ENCODE data around the gene SORCS2.

GRCh38 chr4:7466904-7467303 lies 274.6 kb downstream of the SORCS2 start:
- no peak for TF ChIP-seq CTCF (conservative IDR thresholded peaks at IDR 0.05; ENCODE audit: low read depth, low read length)
- TF ChIP-seq EZH2 (IDR thresholded peaks at IDR 0.05; ENCODE audit: borderline replicate concordance, low read depth, low read length, poor library complexity, severe bottlenecking) = no peak

Data from A673 (cell line).